MCF 10A (cell line): Measurements from ENCODE around the gene PRIMA1. TPM values are rescaled to one million over a fixed set of nuclear protein-coding genes. Genes with fewer than 3 reads are reported as not detected.

Experiments used
- BruUV-seq: library from RNA; stranded (reverse); fragments of 400-500 nt; replicated peaks from 2 replicates; lab custom pipeline; 2021; lab: Mats Ljungman, UMichigan
- CTCF ChIA-PET: fragments of 300-600 bp; sonication (Branson Sonifier 250); formaldehyde crosslinking; extraction: SDS; loops from one replicate; lab custom pipeline; 2021; ENCODE audit warnings: antibody characterized with exemption, inconsistent platforms; lab: Yijun Ruan, JAX
- POLR2A ChIA-PET: fragments of 300-600, 350-650 bp; sonication (Branson Sonifier 250); formaldehyde crosslinking; extraction: SDS; loops from one replicate; lab custom pipeline; 2020; ENCODE audit warnings: antibody characterized with exemption, inconsistent platforms; lab: Yijun Ruan, JAX
- DNase-seq: peaks from one replicate; pipeline ENCODE4 v3.0.0-alpha.2; 2018; ENCODE audit not compliant: unreplicated experiment
- H3K27ac Mint-ChIP-seq: one replicate; pipeline ENCODE4 v1.8.0; 2022; ENCODE audit warnings: mild to moderate bottlenecking, low read depth, mixed read lengths; ENCODE audit not compliant: unreplicated experiment
- H3K27me3 Mint-ChIP-seq: one replicate; pipeline ENCODE4 v1.8.0; 2022; ENCODE audit warnings: mixed read lengths; ENCODE audit not compliant: insufficient read depth, unreplicated experiment
- H3K36me3 Mint-ChIP-seq: one replicate; pipeline ENCODE4 v1.8.0; 2022; ENCODE audit warnings: mild to moderate bottlenecking, moderate library complexity, mixed read lengths; ENCODE audit not compliant: insufficient read depth, unreplicated experiment
- H3K4me1 Mint-ChIP-seq: one replicate; pipeline ENCODE4 v1.8.0; 2022; ENCODE audit warnings: mixed read lengths; ENCODE audit not compliant: insufficient read depth, unreplicated experiment
- H3K4me3 Mint-ChIP-seq: one replicate; pipeline ENCODE4 v1.8.0; 2022; ENCODE audit warnings: mild to moderate bottlenecking, moderate library complexity, mixed read lengths; ENCODE audit not compliant: unreplicated experiment
- H3K9me3 Mint-ChIP-seq: one replicate; pipeline ENCODE4 v1.8.0; 2022; ENCODE audit warnings: mixed read lengths; ENCODE audit not compliant: unreplicated experiment
- intact Hi-C: fragments of 100-400 bp; cut with micrococcal nuclease; formaldehyde crosslinking; loops from 2 replicates; pipeline ENCODE4 v1.14.1; 2022
- total RNA-seq: library from RNA; stranded (reverse); gene quantifications from 2 replicates; pipeline ENCODE4 v1.2.3, GENCODE V29; 2022
- TF ChIP-seq, protein P1 (sequence below): fragments of 200-600 bp; IDR thresholded peaks from one replicate; pipeline ENCODE4 v1.8.0; 2022; ENCODE audit warnings: antibody characterized with exemption, mild to moderate bottlenecking; ENCODE audit not compliant: unreplicated experiment

PRIMA1 gene
- total RNA-seq, 1 experiment from 2014 or later: not detected

DNA sequence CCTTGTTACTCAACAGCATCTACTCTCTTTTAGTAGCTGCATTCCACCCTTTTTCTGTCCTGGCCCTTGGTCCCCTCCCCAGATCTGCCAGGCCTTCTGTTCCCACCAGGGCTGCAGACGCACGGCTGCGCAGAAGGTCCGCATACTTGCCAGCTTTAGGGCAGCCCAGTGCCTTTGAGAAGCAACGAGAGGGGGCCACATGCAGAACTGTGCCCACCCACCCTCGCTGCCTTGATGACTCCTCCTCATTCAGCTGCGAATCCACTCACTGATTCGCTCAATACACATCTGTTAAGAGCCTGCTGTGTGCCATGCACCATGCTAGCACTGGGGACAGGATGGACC lies 39.2 kb downstream of the PRIMA1 start:
- BruUV-seq: no TSS peak
- ChIA-PET CTCF (interaction anchor here (1.3 kb wide), 1 partner anchor 95 kb away, joined by 3 read pairs; no protein-coding TSS in a partner anchor), POLR2A (no interaction called here)
- Mint-ChIP-seq H3K27me3 (no peaks in the 10 kb centered on the region), H3K27ac (no peak overlapping the region), H3K4me3 (no peak overlapping the region), H3K9me3 (peaks cover 8% of the 10 kb centered on the region), H3K4me1 (no peaks in the 10 kb centered on the region), H3K36me3 (peaks cover 5% of the 10 kb centered on the region)
- TF ChIP-seq, protein P1, sequence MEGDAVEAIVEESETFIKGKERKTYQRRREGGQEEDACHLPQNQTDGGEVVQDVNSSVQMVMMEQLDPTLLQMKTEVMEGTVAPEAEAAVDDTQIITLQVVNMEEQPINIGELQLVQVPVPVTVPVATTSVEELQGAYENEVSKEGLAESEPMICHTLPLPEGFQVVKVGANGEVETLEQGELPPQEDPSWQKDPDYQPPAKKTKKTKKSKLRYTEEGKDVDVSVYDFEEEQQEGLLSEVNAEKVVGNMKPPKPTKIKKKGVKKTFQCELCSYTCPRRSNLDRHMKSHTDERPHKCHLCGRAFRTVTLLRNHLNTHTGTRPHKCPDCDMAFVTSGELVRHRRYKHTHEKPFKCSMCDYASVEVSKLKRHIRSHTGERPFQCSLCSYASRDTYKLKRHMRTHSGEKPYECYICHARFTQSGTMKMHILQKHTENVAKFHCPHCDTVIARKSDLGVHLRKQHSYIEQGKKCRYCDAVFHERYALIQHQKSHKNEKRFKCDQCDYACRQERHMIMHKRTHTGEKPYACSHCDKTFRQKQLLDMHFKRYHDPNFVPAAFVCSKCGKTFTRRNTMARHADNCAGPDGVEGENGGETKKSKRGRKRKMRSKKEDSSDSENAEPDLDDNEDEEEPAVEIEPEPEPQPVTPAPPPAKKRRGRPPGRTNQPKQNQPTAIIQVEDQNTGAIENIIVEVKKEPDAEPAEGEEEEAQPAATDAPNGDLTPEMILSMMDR: no peak
- intact Hi-C loops: no loop called here
- no peak for DNase-seq

DNA sequence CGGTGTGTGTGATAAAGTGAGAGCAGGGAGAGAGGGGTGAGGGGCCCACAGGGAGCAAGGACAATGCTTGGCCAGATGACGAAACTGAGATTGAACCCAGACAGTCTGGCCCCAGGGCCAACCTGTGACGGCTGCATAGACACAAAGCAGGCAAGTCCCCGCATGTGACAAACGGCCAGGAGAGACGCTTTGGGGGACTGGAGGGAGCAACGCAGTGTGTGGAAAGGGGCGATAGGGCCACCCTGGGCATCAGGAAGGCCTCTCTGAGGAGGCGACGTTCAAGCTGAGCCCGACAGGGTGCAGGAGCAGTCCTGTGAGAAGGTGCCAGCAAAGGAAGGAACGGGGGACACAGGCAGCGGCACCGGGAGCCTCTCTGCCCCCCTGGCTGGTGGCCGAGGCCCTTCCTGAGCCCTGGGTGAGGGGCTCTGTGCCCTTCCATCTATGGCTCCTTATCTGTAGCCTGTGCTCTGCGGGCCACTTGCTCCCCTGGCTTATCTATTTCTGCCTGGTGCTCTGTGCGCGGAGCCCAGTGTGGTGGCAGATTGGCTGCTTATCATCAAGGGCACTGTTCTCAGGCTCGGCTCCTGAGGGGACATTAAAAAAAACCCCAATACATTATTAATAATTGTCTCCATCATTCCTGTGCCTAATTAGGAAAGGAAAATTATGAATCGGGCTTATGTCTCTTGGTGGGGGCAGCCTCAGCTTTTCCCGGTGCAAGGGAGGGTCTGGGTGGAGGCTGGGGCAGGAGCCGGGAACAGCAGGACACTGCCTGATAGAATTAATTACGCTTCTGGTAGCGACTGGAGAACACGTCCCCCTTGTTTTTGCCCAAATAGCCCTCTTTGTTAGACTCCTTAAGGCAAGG lies 39.8 kb downstream of the PRIMA1 start:
- Mint-ChIP-seq H3K4me1 (no peaks in the 10 kb centered on the region), H3K9me3 (peaks cover 8% of the 10 kb centered on the region), H3K4me3 (no peak overlapping the region), H3K36me3 (peaks cover 5% of the 10 kb centered on the region), H3K27me3 (no peaks in the 10 kb centered on the region), H3K27ac (no peak overlapping the region)
- ChIA-PET CTCF (interaction anchor here (1.3 kb wide), 1 partner anchor 94 kb away, joined by 3 read pairs; no protein-coding TSS in a partner anchor), POLR2A (no interaction called here)
- intact Hi-C loops: no loop called here
- no TSS peak for BruUV-seq
- DNase-seq: no peak
- TF ChIP-seq, protein P1: no peak

DNA sequence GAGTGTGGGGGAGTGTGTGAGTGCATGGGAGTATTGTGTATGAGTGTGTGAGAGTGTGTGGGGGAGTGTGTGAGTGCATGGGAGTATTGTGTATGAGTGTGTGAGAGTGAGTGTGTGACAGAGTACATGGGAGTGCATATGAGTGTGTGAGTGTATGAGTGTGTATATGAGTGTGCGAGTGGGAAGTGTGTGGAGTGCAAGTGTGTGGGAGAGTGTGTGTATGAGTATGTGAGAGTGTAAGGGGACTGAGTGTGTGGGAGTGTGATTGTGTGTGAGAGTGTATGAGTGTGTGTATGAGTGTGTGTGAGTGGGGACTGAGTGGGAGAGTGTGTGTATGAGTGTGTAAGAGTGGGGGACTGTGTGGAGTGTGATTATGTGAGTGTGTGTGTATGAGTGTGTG lies 40.7 kb downstream of the PRIMA1 start:
- TF ChIP-seq, protein P1: no peak
- POLR2A ChIA-PET: no interaction called here
- Mint-ChIP-seq H3K4me1 (no peaks in the 10 kb centered on the region), H3K27me3 (no peaks in the 10 kb centered on the region), H3K4me3 (no peak overlapping the region), H3K27ac (no peak overlapping the region), H3K9me3 (peaks cover 8% of the 10 kb centered on the region), H3K36me3 (peaks cover 5% of the 10 kb centered on the region)
- intact Hi-C loops: no loop called here
- CTCF ChIA-PET: no interaction called here
- BruUV-seq: no TSS peak
- DNase-seq: no peak

GRCh38 chr14:93747102-93747501 lies 41.2 kb downstream of the PRIMA1 start:
- H3K4me3 Mint-ChIP-seq: no peak overlapping the region
- H3K4me1 Mint-ChIP-seq: no peaks in the 10 kb centered on the region
- ChIA-PET CTCF (no interaction called here), POLR2A (no interaction called here)
- no peak for DNase-seq
- intact Hi-C loops: no loop called here
- TF ChIP-seq, protein P1: no peak
- no TSS peak for BruUV-seq
- H3K9me3 Mint-ChIP-seq: peaks cover 8% of the 10 kb centered on the region
- no peak overlapping the region for H3K27ac Mint-ChIP-seq
- peaks cover 2% of the 10 kb centered on the region for H3K27me3 Mint-ChIP-seq
- peaks cover 5% of the 10 kb centered on the region for H3K36me3 Mint-ChIP-seq
